Dendritic cell treated with granulocyte-macrophage colony-stimulating factor and Interleukin-4, amounts not matched to agents 40 ng/mL and 50 ng/mL, for 4 days (primary cell): ENCODE results near the gene PGBD2.
"Not testable (repeated sequence)": the region's sequence is repeated elsewhere in the genome, so short reads cannot be mapped to it uniquely, and the experiment has no call there.

Experiments
- H3K27ac Mint-ChIP-seq: one replicate; pipeline ENCODE4 v1.8.0; 2022; ENCODE audit warnings: mild to moderate bottlenecking, mixed read lengths
- H3K27me3 Mint-ChIP-seq: one replicate; pipeline ENCODE4 v1.8.0; 2022; ENCODE audit warnings: mild to moderate bottlenecking, mixed read lengths
- H3K36me3 Mint-ChIP-seq: one replicate; pipeline ENCODE4 v1.8.0; 2022; ENCODE audit warnings: low read depth, mixed read lengths
- H3K4me1 Mint-ChIP-seq: one replicate; pipeline ENCODE4 v1.8.0; 2022; ENCODE audit warnings: low read depth, mixed read lengths
- H3K4me3 Mint-ChIP-seq: one replicate; pipeline ENCODE4 v1.8.0; 2022; ENCODE audit warnings: mild to moderate bottlenecking, moderate library complexity, mixed read lengths
- H3K9me3 Mint-ChIP-seq: one replicate; pipeline ENCODE4 v1.8.0; 2022; ENCODE audit warnings: mixed read lengths
- intact Hi-C: fragments of 100-400 bp; cut with micrococcal nuclease; formaldehyde crosslinking; loops from one replicate; pipeline ENCODE4 v1.15.0; 2022

PGBD2 gene

GRCh38 chr1:248900637-248901036, 5.4 kb upstream of the PGBD2 start:
- Mint-ChIP-seq H3K27ac (no peak overlapping the region), H3K27me3 (peaks cover 12% of the 10 kb centered on the region), H3K36me3 (no peaks in the 10 kb centered on the region), H3K4me1 (no peaks in the 10 kb centered on the region), H3K9me3 (no peaks in the 10 kb centered on the region), H3K4me3 (no peak overlapping the region)
- intact Hi-C loops, result no loop called here

- Mint-ChIP-seq H3K27ac (no peak overlapping the region), H3K4me3 (no peak overlapping the region), H3K36me3 (peaks cover 7% of the 10 kb centered on the region), H3K9me3 (no peaks in the 10 kb centered on the region), H3K27me3 (peaks cover 12% of the 10 kb centered on the region), H3K4me1 (peaks cover 1% of the 10 kb centered on the region)
- intact Hi-C loops, result no loop called here
Measured at GRCh38 chr1:248901578-248901977, 4.5 kb upstream of the PGBD2 start.

- Mint-ChIP-seq H3K4me1 (peaks cover 29% of the 10 kb centered on the region), H3K9me3 (no peaks in the 10 kb centered on the region), H3K27me3 (peaks cover 2% of the 10 kb centered on the region), H3K36me3 (peaks cover 23% of the 10 kb centered on the region), H3K27ac (no peak overlapping the region), H3K4me3 (no peak overlapping the region)
- intact Hi-C loops, result no loop called here
Measured at GRCh38 chr1:248904437-248905216, 1.4 kb upstream of the PGBD2 start.

GRCh38 chr1:248905662-248906008, 400 bp upstream of the PGBD2 start:
- peak overlapping the region; percentile 96 for H3K27ac Mint-ChIP-seq
- H3K4me3 Mint-ChIP-seq, result peak overlapping the region; percentile 93
- H3K27me3 Mint-ChIP-seq, result peaks cover 2% of the 10 kb centered on the region
- peaks cover 33% of the 10 kb centered on the region for H3K36me3 Mint-ChIP-seq
- intact Hi-C loops, result loop anchor here (2.0 kb wide), 2 partner anchors 47 to 67 kb away; partner anchors contain the start of genes ZNF672 and ZNF692
- no peaks in the 10 kb centered on the region for H3K9me3 Mint-ChIP-seq
- H3K4me1 Mint-ChIP-seq, result peaks cover 33% of the 10 kb centered on the region

- no peaks in the 10 kb centered on the region for H3K9me3 Mint-ChIP-seq
- H3K4me1 Mint-ChIP-seq, result peaks cover 33% of the 10 kb centered on the region
- peak overlapping the region; percentile 86 for H3K4me3 Mint-ChIP-seq
- H3K36me3 Mint-ChIP-seq, result peaks cover 35% of the 10 kb centered on the region
- peaks cover 2% of the 10 kb centered on the region for H3K27me3 Mint-ChIP-seq
- intact Hi-C loops, result loop anchor here (2.0 kb wide), 2 partner anchors 48 to 68 kb away; partner anchors contain the start of genes ZNF672 and ZNF692
- peak overlapping the region; percentile 96 for H3K27ac Mint-ChIP-seq
Measured at GRCh38 chr1:248906753-248907661, 972 bp downstream of the PGBD2 start.

GRCh38 chr1:248910761-248911160, 4.7 kb downstream of the PGBD2 start:
- H3K36me3 Mint-ChIP-seq, result peaks cover 58% of the 10 kb centered on the region
- H3K27me3 Mint-ChIP-seq, result no peaks in the 10 kb centered on the region
- intact Hi-C loops, result no loop called here
- H3K9me3 Mint-ChIP-seq, result no peaks in the 10 kb centered on the region
- no peak overlapping the region for H3K4me3 Mint-ChIP-seq
- H3K27ac Mint-ChIP-seq, result no peak overlapping the region
- H3K4me1 Mint-ChIP-seq, result peaks cover 39% of the 10 kb centered on the region

GRCh38 chr1:248913933-248914332, 7.9 kb downstream of the PGBD2 start:
- intact Hi-C loops, result no loop called here
- Mint-ChIP-seq H3K27ac (no peak overlapping the region), H3K36me3 (peaks cover 67% of the 10 kb centered on the region), H3K9me3 (no peaks in the 10 kb centered on the region), H3K4me3 (no peak overlapping the region), H3K27me3 (no peaks in the 10 kb centered on the region), H3K4me1 (peaks cover 17% of the 10 kb centered on the region)

GRCh38 chr1:248914796-248915381, 8.9 kb downstream of the PGBD2 start:
- Mint-ChIP-seq H3K27me3 (no peaks in the 10 kb centered on the region), H3K36me3 (peaks cover 69% of the 10 kb centered on the region), H3K9me3 (no peaks in the 10 kb centered on the region), H3K4me3 (no peak overlapping the region), H3K27ac (no peak overlapping the region), H3K4me1 (peaks cover 17% of the 10 kb centered on the region)
- intact Hi-C loops, result no loop called here

GRCh38 chr1:248918131-248918530, 12.1 kb downstream of the PGBD2 start:
- H3K27me3 Mint-ChIP-seq, result no peaks in the 10 kb centered on the region
- H3K36me3 Mint-ChIP-seq, result peaks cover 92% of the 10 kb centered on the region
- H3K9me3 Mint-ChIP-seq, result no peaks in the 10 kb centered on the region
- H3K4me1 Mint-ChIP-seq, result peaks cover 13% of the 10 kb centered on the region
- H3K4me3 Mint-ChIP-seq, result no peak overlapping the region
- H3K27ac Mint-ChIP-seq, result no peak overlapping the region
- intact Hi-C loops, result no loop called here

GRCh38 chr1:248923352-248924338, 17.6 kb downstream of the PGBD2 start:
- H3K4me1 Mint-ChIP-seq, result peaks cover 49% of the 10 kb centered on the region
- H3K27me3 Mint-ChIP-seq, result no peaks in the 10 kb centered on the region
- H3K4me3 Mint-ChIP-seq, result no peak overlapping the region
- no peaks in the 10 kb centered on the region for H3K9me3 Mint-ChIP-seq
- peaks cover 52% of the 10 kb centered on the region for H3K36me3 Mint-ChIP-seq
- intact Hi-C loops, result no loop called here
- H3K27ac Mint-ChIP-seq, result peak overlapping the region; percentile 34

- Mint-ChIP-seq H3K27me3 (no peaks in the 10 kb centered on the region), H3K4me3 (no peak overlapping the region)
- intact Hi-C loops, result no loop called here
Measured at GRCh38 chr1:248924696-248925532, 18.9 kb downstream of the PGBD2 start.

GRCh38 chr1:248925859-248926258, 19.8 kb downstream of the PGBD2 start:
- H3K27ac Mint-ChIP-seq, H3K4me3 Mint-ChIP-seq, H3K9me3 Mint-ChIP-seq, H3K27me3 Mint-ChIP-seq, intact Hi-C loops: not testable (repeated sequence)
- H3K4me1 Mint-ChIP-seq, result peaks cover 50% of the 10 kb centered on the region
- peaks cover 31% of the 10 kb centered on the region for H3K36me3 Mint-ChIP-seq

More at GRCh38 chr1:248924696-248925532, 18.9 kb downstream of the PGBD2 start:
- H3K9me3 Mint-ChIP-seq, result no peaks in the 10 kb centered on the region
- H3K27ac Mint-ChIP-seq, result no peak overlapping the region
- H3K36me3 Mint-ChIP-seq, result peaks cover 41% of the 10 kb centered on the region
- H3K4me1 Mint-ChIP-seq, result peaks cover 48% of the 10 kb centered on the region
